GM12892 (cell line): ENCODE measurements around the gene PAX7.

Experiments used
- DNase-seq: peaks from one replicate; pipeline ENCODE4 v3.0.0; 2011; ENCODE audit not compliant: insufficient read length
- FAIRE-seq: peaks from 2 replicates; lab custom pipeline; 2011; peaks lifted over from hg19 to GRCh38; lab: Jason Lieb, UNC
- POLR2A ChIP-seq: IDR thresholded peaks from 2 replicates; pipeline ENCODE4 v1.6.1; 2011; ENCODE audit warnings: low read depth, low read length, control low read depth
- POLR2AphosphoS5 ChIP-seq: IDR thresholded peaks from 2 replicates; pipeline ENCODE4 v1.6.1; 2011; ENCODE audit warnings: low read depth, low read length, control low read depth
- TAF1 ChIP-seq: IDR thresholded peaks from 2 replicates; pipeline ENCODE4 v1.6.1; 2011; ENCODE audit warnings: low read depth, mild to moderate bottlenecking, control low read depth, low read length, borderline replicate concordance

Gene PAX7

GRCh38 chr1:18603212-18603852 is 27.3 kb upstream of the PAX7 start:
- FAIRE-seq, result no peak
- TF ChIP-seq POLR2A, result no peak
- TF ChIP-seq TAF1, result no peak
- no peak for TF ChIP-seq POLR2AphosphoS5
- DNase-seq, result no peak

- FAIRE-seq (no peak), DNase-seq (no peak)
- TF ChIP-seq TAF1, result no peak
- no peak for TF ChIP-seq POLR2AphosphoS5
- TF ChIP-seq POLR2A, result no peak
Observed at GRCh38 chr1:18606443-18607288, 24.0 kb upstream of the PAX7 start.

GRCh38 chr1:18607289-18607760 is 23.3 kb upstream of the PAX7 start:
- TF ChIP-seq TAF1 (no peak), POLR2AphosphoS5 (no peak), POLR2A (no peak)
- DNase-seq (no peak), FAIRE-seq (no peak)

- FAIRE-seq (no peak), DNase-seq (no peak)
- TF ChIP-seq POLR2A (no peak), POLR2AphosphoS5 (no peak), TAF1 (no peak)
Observed at GRCh38 chr1:18608534-18608933, 22.1 kb upstream of the PAX7 start.

- FAIRE-seq (no peak), DNase-seq (no peak)
- TF ChIP-seq TAF1 (no peak), POLR2A (no peak), POLR2AphosphoS5 (no peak)
Observed at GRCh38 chr1:18611311-18611710, 19.3 kb upstream of the PAX7 start.

GRCh38 chr1:18612073-18612472 is 18.6 kb upstream of the PAX7 start:
- FAIRE-seq (no peak), DNase-seq (no peak)
- TF ChIP-seq POLR2A (no peak), TAF1 (no peak), POLR2AphosphoS5 (no peak)

GRCh38 chr1:18614069-18614735 is 16.4 kb upstream of the PAX7 start:
- FAIRE-seq, result no peak
- DNase-seq, result no peak
- TF ChIP-seq TAF1 (no peak), POLR2A (no peak), POLR2AphosphoS5 (no peak)

- FAIRE-seq (no peak), DNase-seq (no peak)
- TF ChIP-seq TAF1 (no peak), POLR2A (no peak), POLR2AphosphoS5 (no peak)
Observed at GRCh38 chr1:18618546-18619466, 11.8 kb upstream of the PAX7 start.

GRCh38 chr1:18619467-18619835 is 11.2 kb upstream of the PAX7 start:
- TF ChIP-seq POLR2AphosphoS5 (no peak), TAF1 (no peak), POLR2A (no peak)
- DNase-seq (no peak), FAIRE-seq (no peak)

- FAIRE-seq (no peak), DNase-seq (no peak)
- TF ChIP-seq TAF1, result no peak
- no peak for TF ChIP-seq POLR2AphosphoS5
Observed at GRCh38 chr1:18628511-18628910, 2.1 kb upstream of the PAX7 start.

GRCh38 chr1:18629659-18630510 is 761 bp upstream of the PAX7 start:
- DNase-seq (no peak), FAIRE-seq (no peak)
- TF ChIP-seq TAF1 (no peak), POLR2A (no peak), POLR2AphosphoS5 (no peak)
